HG03060 (cell line): ENCODE data around the gene FSTL5.

Source experiments
- ATAC-seq: cut with Tn5 transposase; IDR thresholded peaks from one replicate; pipeline ENCODE4 v1.9.1; 2021; ENCODE audit warnings: low read depth, moderate number of reproducible peaks; ENCODE audit not compliant: unreplicated experiment

FSTL5 gene

GRCh38 chr4:161881370-161881769 lies 282.4 kb downstream of the FSTL5 start:
- no peak for ATAC-seq

- ATAC-seq: no peak
Observed at GRCh38 chr4:161869511-161869910, 294.3 kb downstream of the FSTL5 start.

GRCh38 chr4:161856711-161857326 lies 307.0 kb downstream of the FSTL5 start:
- no peak for ATAC-seq

GRCh38 chr4:161850631-161851030 lies 313.2 kb downstream of the FSTL5 start:
- no peak for ATAC-seq

- ATAC-seq: no peak
Observed at GRCh38 chr4:161841759-161842158, 322.0 kb downstream of the FSTL5 start.

GRCh38 chr4:161829591-161829990 lies 334.2 kb downstream of the FSTL5 start:
- ATAC-seq: no peak

GRCh38 chr4:161828061-161828460 lies 335.7 kb downstream of the FSTL5 start:
- ATAC-seq: no peak

- no peak for ATAC-seq
Observed at GRCh38 chr4:161827013-161827412, 336.8 kb downstream of the FSTL5 start.

GRCh38 chr4:161823450-161823849 lies 340.4 kb downstream of the FSTL5 start:
- no peak for ATAC-seq

GRCh38 chr4:161822174-161822573 lies 341.6 kb downstream of the FSTL5 start:
- no peak for ATAC-seq

- ATAC-seq: no peak
Observed at GRCh38 chr4:161817914-161818313, 345.9 kb downstream of the FSTL5 start.

GRCh38 chr4:161816958-161817357 lies 346.8 kb downstream of the FSTL5 start:
- no peak for ATAC-seq

- no peak for ATAC-seq
Observed at GRCh38 chr4:161815841-161816240, 348.0 kb downstream of the FSTL5 start.

GRCh38 chr4:161813889-161814288 lies 349.9 kb downstream of the FSTL5 start:
- ATAC-seq: no peak

GRCh38 chr4:161813389-161813788 lies 350.4 kb downstream of the FSTL5 start:
- ATAC-seq: no peak

- no peak for ATAC-seq
Observed at GRCh38 chr4:161803171-161803570, 360.6 kb downstream of the FSTL5 start.

- ATAC-seq: no peak
Observed at GRCh38 chr4:161799710-161800109, 364.1 kb downstream of the FSTL5 start.

GRCh38 chr4:161792991-161793390 lies 370.8 kb downstream of the FSTL5 start:
- ATAC-seq: no peak

- no peak for ATAC-seq
Observed at GRCh38 chr4:161791796-161792556, 371.8 kb downstream of the FSTL5 start.

GRCh38 chr4:161767116-161767515 lies 396.7 kb downstream of the FSTL5 start:
- ATAC-seq: no peak

- ATAC-seq: no peak
Observed at GRCh38 chr4:161762796-161763195, 401.0 kb downstream of the FSTL5 start.

GRCh38 chr4:161760008-161760407 lies 403.8 kb downstream of the FSTL5 start:
- no peak for ATAC-seq
